ENCODE data around the gene TOR4A.

- TF ChIP-seq CTCF (IDR thresholded peaks at IDR 0.05) (no peak), POLR2A (IDR thresholded peaks at IDR 0.05) (no peak), POLR2AphosphoS5 (IDR thresholded peaks at IDR 0.05) (no peak)
Measured at GRCh38 chr9:137325799-137326198, 48.3 kb downstream of the TOR4A start.

All from prostate gland (tissue), 2 donors.